Raji (cell line): Measurements from ENCODE around the gene ADCY5.

Experiments used
- POLR2A ChIP-seq: IDR thresholded peaks from 2 replicates; pipeline ENCODE4 v1.6.1; 2011; ENCODE audit warnings: low read depth, low read length, control low read depth; ENCODE audit not compliant: insufficient read depth

ADCY5 gene

DNA sequence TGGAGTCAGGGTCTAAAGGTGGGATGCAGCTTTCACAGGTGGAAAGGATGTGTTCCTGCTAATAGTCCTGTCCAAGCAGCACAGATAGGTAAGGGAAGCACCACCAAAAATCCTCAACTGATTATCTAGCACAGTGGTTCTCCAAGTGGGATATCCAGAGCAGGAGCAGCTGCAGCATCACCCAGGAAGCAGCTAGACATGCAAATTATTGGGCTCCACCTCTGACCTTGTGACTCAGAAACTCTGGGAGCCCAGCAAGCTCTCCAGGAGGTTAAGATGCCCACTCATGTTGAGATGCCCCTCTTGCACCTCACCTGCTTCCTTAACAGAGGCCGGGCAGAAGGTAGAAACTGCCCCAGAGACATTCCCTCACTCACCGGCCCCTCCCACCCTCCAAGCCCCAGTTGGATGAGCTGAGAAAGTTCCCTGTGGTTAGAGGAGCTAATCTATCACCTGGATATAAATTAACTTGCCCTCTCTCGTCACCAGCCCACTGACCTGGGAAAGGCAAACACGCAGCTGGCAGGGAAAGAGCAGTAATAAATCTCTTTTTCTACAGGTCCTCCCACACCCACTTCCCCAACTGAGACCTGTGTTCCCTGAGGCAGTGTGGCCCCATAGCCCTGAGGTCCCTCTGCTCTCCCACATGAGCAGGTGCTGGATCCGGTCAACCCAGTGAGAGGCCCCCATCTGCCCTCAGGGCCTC lies 39.3 kb downstream of the ADCY5 start:
- no peak for TF ChIP-seq POLR2A

DNA sequence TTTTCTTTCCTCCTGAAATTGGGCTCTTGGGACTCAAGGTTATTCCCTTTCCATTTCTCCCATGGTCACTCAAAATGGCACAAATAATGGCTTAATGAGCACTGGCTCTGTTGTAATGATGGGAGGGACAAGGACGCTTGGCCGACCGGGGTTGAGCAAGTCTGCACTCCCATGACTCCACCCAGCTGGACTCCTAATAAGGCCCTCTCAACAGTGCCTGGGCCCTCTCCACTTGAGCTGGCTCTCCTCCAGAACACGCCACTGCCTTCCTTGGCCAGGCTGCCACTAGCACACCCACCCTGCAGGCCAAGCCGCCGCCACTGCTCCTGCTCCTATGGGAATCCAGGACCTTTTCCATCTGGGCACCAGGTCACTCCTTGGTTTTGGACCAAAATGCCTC lies 42.3 kb downstream of the ADCY5 start:
- no peak for TF ChIP-seq POLR2A

GRCh38 chr3:123405936-123406510 lies 42.9 kb downstream of the ADCY5 start:
- TF ChIP-seq POLR2A, result no peak

- no peak for TF ChIP-seq POLR2A
Observed at GRCh38 chr3:123405021-123405420, 43.9 kb downstream of the ADCY5 start.

DNA sequence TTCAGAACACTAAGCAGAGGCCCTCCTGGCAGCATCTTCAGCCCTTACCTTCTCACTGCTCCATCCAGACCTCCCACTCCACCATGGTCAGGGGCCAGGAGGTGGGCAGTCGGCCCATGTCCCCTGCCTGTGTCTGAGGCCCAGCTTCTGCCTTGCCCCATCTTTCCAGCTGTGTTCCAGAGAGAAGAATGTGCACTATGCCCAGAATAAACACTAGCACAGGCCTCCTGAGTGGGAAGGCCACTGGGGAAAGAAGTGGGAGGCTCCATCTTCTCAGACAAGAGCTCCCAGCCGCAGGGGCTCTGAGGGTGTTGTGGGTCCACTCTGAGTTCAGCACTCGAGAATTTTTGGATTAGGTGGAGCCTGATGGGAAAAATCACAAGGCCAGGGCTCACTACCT lies 44.5 kb downstream of the ADCY5 start:
- no peak for TF ChIP-seq POLR2A

- TF ChIP-seq POLR2A, result no peak
Observed at GRCh38 chr3:123401836-123402530, 46.9 kb downstream of the ADCY5 start.

DNA sequence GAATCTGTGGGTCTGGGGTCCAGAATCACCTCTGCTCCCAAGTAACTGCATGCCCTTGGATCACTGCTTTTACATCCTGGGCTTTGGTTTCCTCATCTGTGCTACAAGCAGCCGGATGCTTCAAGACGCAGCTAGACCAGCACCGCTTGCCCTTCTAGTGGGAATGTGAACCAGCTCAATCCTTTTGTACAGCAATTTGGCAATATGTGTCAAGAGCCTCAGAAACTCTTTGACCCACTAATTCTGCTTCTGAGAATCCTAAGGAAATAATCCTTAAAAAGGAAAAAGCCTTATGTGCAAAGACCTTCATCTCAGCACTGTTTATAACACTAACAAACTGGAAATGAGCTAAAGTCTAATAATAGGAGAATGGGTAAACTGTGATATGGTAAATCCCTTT lies 48.7 kb downstream of the ADCY5 start:
- no peak for TF ChIP-seq POLR2A

DNA sequence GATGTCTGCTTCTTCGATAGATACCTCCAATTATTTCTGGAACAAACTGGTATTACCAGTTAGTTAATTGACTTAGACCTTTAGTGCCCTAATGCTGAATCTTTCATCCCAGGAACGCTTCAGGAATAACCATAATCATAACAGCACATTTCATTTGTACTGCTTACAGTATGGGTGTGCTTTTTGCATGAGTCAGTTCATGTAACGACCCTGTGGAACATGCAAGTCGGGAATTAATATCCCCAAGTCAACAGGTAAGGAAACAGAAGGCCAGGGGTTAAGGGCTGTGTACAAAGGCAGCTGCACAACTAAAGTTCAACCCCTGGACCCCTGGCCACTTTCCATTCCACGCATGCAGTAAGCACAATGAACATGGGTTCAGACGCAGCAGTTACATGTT lies 49.2 kb downstream of the ADCY5 start:
- no peak for TF ChIP-seq POLR2A

DNA sequence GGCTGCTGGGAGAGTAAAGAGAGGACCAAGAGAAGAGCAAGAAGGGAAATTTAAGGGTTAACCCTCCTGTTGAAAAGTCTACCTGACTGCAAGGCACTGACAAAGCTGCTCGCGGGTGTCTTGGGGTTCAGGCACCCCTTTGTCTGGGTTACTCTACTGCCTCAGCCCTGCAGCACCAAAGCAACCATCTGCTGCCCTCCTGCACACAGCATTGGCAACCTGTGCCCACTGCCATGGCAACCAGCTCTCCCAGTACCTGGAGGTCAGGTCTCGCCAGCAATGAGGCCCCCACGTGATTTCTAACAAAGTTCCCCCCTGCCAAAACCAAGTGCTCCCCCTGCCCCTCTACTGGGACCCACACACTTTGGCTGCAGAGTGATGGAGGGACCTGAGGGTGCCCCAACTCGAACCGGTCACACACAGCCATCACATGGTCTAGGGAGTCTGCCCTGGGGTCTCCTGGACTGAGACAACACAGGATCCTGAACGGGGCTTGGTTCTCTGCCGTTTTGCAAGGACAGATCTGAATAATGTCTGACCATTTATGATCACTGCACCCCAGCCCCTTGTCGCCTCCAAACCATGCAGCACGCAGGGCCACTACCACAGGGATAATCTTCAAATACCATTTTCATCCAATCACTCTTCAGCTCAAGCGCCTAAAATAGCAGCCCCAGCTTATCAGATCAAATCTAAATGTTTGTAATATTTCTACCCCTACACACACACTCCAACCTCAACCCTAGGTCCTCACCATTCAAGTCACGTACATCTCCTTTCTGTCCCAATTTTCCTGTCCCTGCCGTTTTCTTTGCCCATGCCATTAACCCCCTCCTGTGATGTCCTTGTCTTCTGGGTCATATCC lies 50.7 kb downstream of the ADCY5 start:
- TF ChIP-seq POLR2A, result no peak

DNA sequence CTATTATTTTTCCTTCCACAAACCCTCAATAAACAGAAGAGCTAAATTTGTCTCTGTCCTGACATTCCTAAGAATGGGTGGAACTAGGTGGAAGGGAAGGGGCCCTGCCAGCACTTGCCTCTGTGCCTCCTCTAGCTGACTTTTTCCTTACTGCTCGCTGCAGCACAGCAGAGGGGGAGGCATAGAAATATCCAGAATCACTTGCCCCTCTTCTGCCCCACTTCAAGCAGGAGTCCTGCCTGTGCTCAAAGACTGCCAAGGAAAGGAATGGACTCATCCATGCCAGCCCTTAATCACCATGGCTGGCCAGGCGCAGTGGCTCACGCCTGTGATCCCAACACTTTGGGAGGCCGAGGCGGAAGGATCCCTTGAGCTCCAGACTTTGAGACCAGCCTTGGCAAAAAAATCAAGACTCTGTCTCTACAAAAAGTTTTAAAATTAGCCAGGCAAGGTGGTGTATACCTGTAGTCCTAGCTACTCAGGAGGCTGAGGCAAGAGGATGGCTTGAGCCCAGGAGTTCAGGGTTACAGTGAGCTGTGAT lies 51.8 kb downstream of the ADCY5 start:
- no peak for TF ChIP-seq POLR2A

- TF ChIP-seq POLR2A, result no peak
Observed at GRCh38 chr3:123396171-123397049, 52.5 kb downstream of the ADCY5 start.

DNA sequence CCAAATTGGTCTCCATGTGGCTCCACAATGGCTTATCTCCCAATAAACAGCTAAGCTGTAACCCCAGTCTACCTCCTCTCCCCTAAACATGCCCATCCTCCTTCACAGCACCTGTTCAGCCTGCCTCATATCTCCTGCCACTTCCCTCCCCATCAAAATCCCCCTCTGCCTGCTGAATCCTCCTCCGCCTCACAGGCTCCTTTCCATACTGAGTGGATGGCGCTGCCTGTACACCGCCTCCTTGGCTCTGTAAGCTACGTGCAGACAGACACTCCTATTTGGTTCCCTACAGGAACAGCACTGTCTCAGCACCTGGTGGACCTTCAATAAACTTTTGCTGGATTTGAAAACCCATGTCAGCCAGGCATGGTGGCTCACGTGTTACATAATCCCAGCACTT lies 53.7 kb downstream of the ADCY5 start:
- TF ChIP-seq POLR2A, result no peak

DNA sequence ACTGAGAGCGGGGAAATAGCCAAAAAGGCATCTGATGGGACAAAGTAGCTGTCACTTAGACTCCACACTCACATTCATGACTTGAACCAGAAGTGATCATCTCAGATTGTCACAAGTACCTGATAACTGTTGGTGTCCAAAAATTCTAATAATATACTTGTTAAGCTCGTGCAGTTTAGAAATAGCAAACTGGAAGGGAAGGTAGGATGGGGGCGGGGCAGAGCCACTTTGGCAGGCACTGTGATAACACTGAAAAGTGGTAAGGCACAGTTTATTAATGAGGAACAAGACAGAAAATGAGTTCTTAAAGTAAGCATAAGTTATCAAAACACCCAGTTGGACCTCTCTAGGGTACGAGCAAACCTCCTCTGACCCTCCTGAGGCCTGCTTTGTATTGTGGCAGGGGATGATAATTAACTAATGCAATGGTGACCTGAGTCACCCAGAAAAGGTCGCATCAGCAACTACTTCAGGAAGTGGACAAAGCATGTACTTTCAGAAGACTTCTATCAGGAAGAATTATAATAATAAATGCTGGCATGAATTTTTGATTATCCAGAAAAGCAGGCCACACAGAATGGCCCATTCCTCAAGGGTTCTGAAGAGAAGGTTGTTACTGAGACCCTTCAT lies 54.4 kb downstream of the ADCY5 start:
- no peak for TF ChIP-seq POLR2A
